Astrocyte (in vitro differentiated cells and primary cell): ENCODE measurements around the gene WNT3. TPM values are rescaled to one million over a fixed set of nuclear protein-coding genes. Genes with fewer than 3 reads are reported as not detected.

ENCODE experiments used
- DNase-seq: peaks from one replicate; pipeline ENCODE4 v3.0.0-alpha.2; 2010; ENCODE audit warnings: low read depth
- FAIRE-seq: peaks from 2 replicates; lab custom pipeline; 2011; peaks lifted over from hg19 to GRCh38; lab: Jason Lieb, UNC
- H2AFZ ChIP-seq: 2 replicates; pipeline ENCODE4 v1.6.0; 2012; ENCODE audit warnings: low read depth, low read length, inconsistent platforms
- H3K27ac ChIP-seq: 2 replicates; pipeline ENCODE4 v1.5.1; 2011; ENCODE audit warnings: low read depth, low read length, inconsistent platforms
- H3K27me3 ChIP-seq: 2 replicates; pipeline ENCODE4 v1.6.0; 2011; ENCODE audit warnings: low read length, inconsistent platforms; ENCODE audit not compliant: insufficient read depth
- H3K36me3 ChIP-seq: 2 replicates; pipeline ENCODE4 v1.5.1; 2011; ENCODE audit warnings: low read length, inconsistent platforms; ENCODE audit not compliant: insufficient read depth
- H3K4me1 ChIP-seq: 2 replicates; pipeline ENCODE4 v1.5.1; 2011; ENCODE audit warnings: low read length, inconsistent platforms; ENCODE audit not compliant: insufficient read depth
- H3K4me2 ChIP-seq: 2 replicates; pipeline ENCODE4 v1.6.0; 2012; ENCODE audit warnings: low read length, inconsistent platforms
- H3K4me3 ChIP-seq: 2 replicates; pipeline ENCODE4 v1.5.1; 2011; ENCODE audit warnings: low read depth, mild to moderate bottlenecking, low read length, inconsistent platforms; ENCODE audit not compliant: insufficient read depth
- H3K79me2 ChIP-seq: 2 replicates; pipeline ENCODE4 v1.6.0; 2012; ENCODE audit warnings: mild to moderate bottlenecking, low read length, inconsistent platforms; ENCODE audit not compliant: insufficient read depth
- H3K9ac ChIP-seq: 2 replicates; pipeline ENCODE4 v1.6.0; 2012; ENCODE audit warnings: mild to moderate bottlenecking, low read length, inconsistent platforms
- H3K9me3 ChIP-seq: 2 replicates; pipeline ENCODE4 v1.5.1; 2012; ENCODE audit warnings: low read depth, mild to moderate bottlenecking, low read length, inconsistent platforms; ENCODE audit not compliant: insufficient read depth
- H4K20me1 ChIP-seq: 2 replicates; pipeline ENCODE4 v1.6.0; 2012; ENCODE audit warnings: low read length, inconsistent platforms; ENCODE audit not compliant: insufficient read depth
- H3K27ac Mint-ChIP-seq: one replicate; pipeline ENCODE4 v1.8.0; 2021; ENCODE audit warnings: mild to moderate bottlenecking, mixed read lengths; ENCODE audit not compliant: unreplicated experiment
- H3K27me3 Mint-ChIP-seq: one replicate; pipeline ENCODE4 v1.8.0; 2021; ENCODE audit warnings: low read depth, mixed read lengths; ENCODE audit not compliant: unreplicated experiment
- H3K36me3 Mint-ChIP-seq: one replicate; pipeline ENCODE4 v1.8.0; 2021; ENCODE audit warnings: low read depth, mixed read lengths; ENCODE audit not compliant: unreplicated experiment
- H3K4me1 Mint-ChIP-seq: one replicate; pipeline ENCODE4 v1.8.0; 2021; ENCODE audit warnings: low read depth, mixed read lengths; ENCODE audit not compliant: unreplicated experiment
- H3K4me3 Mint-ChIP-seq: one replicate; pipeline ENCODE4 v1.8.0; 2021; ENCODE audit warnings: mild to moderate bottlenecking, moderate library complexity, mixed read lengths; ENCODE audit not compliant: unreplicated experiment
- H3K9me3 Mint-ChIP-seq: one replicate; pipeline ENCODE4 v1.8.0; 2021; ENCODE audit warnings: mild to moderate bottlenecking, mixed read lengths; ENCODE audit not compliant: unreplicated experiment
- CTCF ChIP-seq: IDR thresholded peaks from 2 replicates; pipeline ENCODE4 v1.5.1; 2011; ENCODE audit warnings: low read depth, mild to moderate bottlenecking, inconsistent platforms, low read length, moderate library complexity; ENCODE audit not compliant: insufficient read depth
- EZH2 ChIP-seq: IDR thresholded peaks from 2 replicates; pipeline ENCODE4 v1.6.1; 2012; ENCODE audit warnings: mild to moderate bottlenecking, low read length, inconsistent platforms; ENCODE audit not compliant: insufficient read depth
- total RNA-seq: library from RNA; stranded (reverse); gene quantifications from 2 replicates; pipeline ENCODE4 v1.2.1, GENCODE V29; 2021

WNT3 gene
- total RNA-seq, 1 donor from 2014 or later: 2.4 TPM

- Histone ChIP-seq H3K4me1 (peaks cover 14% of the 10 kb centered on the region), H3K27ac (no peak overlapping the region), H3K4me2 (peak overlapping the region; percentile 3), H3K27me3 (no peaks in the 10 kb centered on the region), H4K20me1 (no peaks in the 10 kb centered on the region), H2AFZ (no peak overlapping the region), H3K36me3 (no peaks in the 10 kb centered on the region), H3K9me3 (no peaks in the 10 kb centered on the region), H3K9ac (no peak overlapping the region), H3K4me3 (no peak overlapping the region), H3K79me2 (no peaks in the 10 kb centered on the region)
- peak; percentile 72 for DNase-seq
- no peak overlapping the region for H3K4me3 Mint-ChIP-seq
- no peak for FAIRE-seq
- no peaks in the 10 kb centered on the region for H3K27me3 Mint-ChIP-seq
- peaks cover 9% of the 10 kb centered on the region for H3K4me1 Mint-ChIP-seq
- TF ChIP-seq EZH2: no peak
- TF ChIP-seq CTCF: no peak
- peaks cover 4% of the 10 kb centered on the region for H3K36me3 Mint-ChIP-seq
- H3K9me3 Mint-ChIP-seq: no peaks in the 10 kb centered on the region
- no peak overlapping the region for H3K27ac Mint-ChIP-seq
Measured at GRCh38 chr17:46733837-46734475, 84.5 kb downstream of the WNT3 start.

- Histone ChIP-seq H3K79me2 (no peaks in the 10 kb centered on the region), H3K9me3 (no peaks in the 10 kb centered on the region), H3K27me3 (no peaks in the 10 kb centered on the region), H3K4me1 (peaks cover 17% of the 10 kb centered on the region), H3K27ac (no peak overlapping the region), H3K4me3 (no peak overlapping the region), H2AFZ (no peak overlapping the region), H3K4me2 (peak overlapping the region; percentile 18), H3K36me3 (peaks cover 2% of the 10 kb centered on the region), H4K20me1 (no peaks in the 10 kb centered on the region), H3K9ac (no peak overlapping the region)
- Mint-ChIP-seq H3K36me3 (peaks cover 4% of the 10 kb centered on the region), H3K27me3 (no peaks in the 10 kb centered on the region), H3K4me1 (peaks cover 14% of the 10 kb centered on the region), H3K27ac (peak overlapping the region; percentile 55), H3K4me3 (no peak overlapping the region), H3K9me3 (no peaks in the 10 kb centered on the region)
- FAIRE-seq: no peak
- no peak for TF ChIP-seq EZH2
- no peak for TF ChIP-seq CTCF
- no peak for DNase-seq
Measured at GRCh38 chr17:46732754-46733398, 85.6 kb downstream of the WNT3 start.

GRCh38 chr17:46732160-46732559, 86.3 kb downstream of the WNT3 start:
- no peak overlapping the region for H3K4me2 ChIP-seq

More at GRCh38 chr17:46732160-46732559, 86.3 kb downstream of the WNT3 start:
- no peaks in the 10 kb centered on the region for H3K9me3 ChIP-seq
- H3K9me3 Mint-ChIP-seq: no peaks in the 10 kb centered on the region
- no peaks in the 10 kb centered on the region for H4K20me1 ChIP-seq
- H3K27ac Mint-ChIP-seq: no peak overlapping the region
- H3K79me2 ChIP-seq: no peaks in the 10 kb centered on the region
- H3K27me3 Mint-ChIP-seq: no peaks in the 10 kb centered on the region
- H2AFZ ChIP-seq: no peak overlapping the region
- FAIRE-seq: no peak
- H3K4me1 ChIP-seq: peaks cover 23% of the 10 kb centered on the region
- no peak overlapping the region for H3K4me3 Mint-ChIP-seq
- DNase-seq: no peak
- no peak overlapping the region for H3K27ac ChIP-seq
- H3K27me3 ChIP-seq: no peaks in the 10 kb centered on the region
- H3K4me3 ChIP-seq: no peak overlapping the region
- peaks cover 2% of the 10 kb centered on the region for H3K36me3 ChIP-seq
- H3K9ac ChIP-seq: no peak overlapping the region
- peaks cover 19% of the 10 kb centered on the region for H3K4me1 Mint-ChIP-seq
- H3K36me3 Mint-ChIP-seq: peaks cover 4% of the 10 kb centered on the region
- TF ChIP-seq CTCF: no peak
- no peak for TF ChIP-seq EZH2
